Stomach (tissue), 4 donors: Measurements from ENCODE around the gene CELF1.

Source experiments
- CTCF ChIP-seq, 7 experiments: fragments of 450-650 bp in 4 of 7; fragments of 200-600 bp in 3 of 7; sonication (generic) in 3 of 7; IDR thresholded peaks; one replicate each; pipeline ENCODE4 v1.5.1; 2016 to 2019; ENCODE audit warnings: antibody characterized with exemption in 7 of 7, control low read depth in 2 of 7, mild to moderate bottlenecking in 1 of 7
- EP300 ChIP-seq: sonication (generic); formaldehyde crosslinking; IDR thresholded peaks from one replicate; pipeline ENCODE4 v1.6.1; 2017; ENCODE audit warnings: antibody characterized with exemption
- POLR2AphosphoS5 ChIP-seq, 3 donors: sonication (generic); formaldehyde crosslinking; IDR thresholded peaks; one replicate each; pipeline ENCODE4 v1.6.1; 2016; ENCODE audit warnings: antibody characterized with exemption in 3 of 3

- TF ChIP-seq CTCF (IDR thresholded peaks at IDR 0.05): no peak
- no peak for TF ChIP-seq EP300
- TF ChIP-seq POLR2AphosphoS5 (IDR thresholded peaks at IDR 0.05): no peak
Measured at GRCh38 chr11:47430524-47430923, 122.4 kb downstream of the CELF1 start.
